B cell (primary cell): Measurements from ENCODE around the gene NBPF1. TPM values are rescaled to one million over a fixed set of nuclear protein-coding genes. Genes with fewer than 3 reads are reported as not detected.
"Not testable (repeated sequence)": the region's sequence is repeated elsewhere in the genome, so short reads cannot be mapped to it uniquely, and the experiment has no call there.

Source experiments
- ATAC-seq: fragments of 200-7000 bp; cut with Tn5 transposase; one replicate; pipeline ENCODE4 v1.10.0; 2021; ENCODE audit warnings: low read depth, mild to moderate bottlenecking, moderate number of reproducible peaks, moderate library complexity
- CTCF ChIA-PET: fragments of 350-600 bp; sonication (Branson Sonifier 250); formaldehyde crosslinking; loops from one replicate; lab custom pipeline; 2021; ENCODE audit warnings: antibody characterized with exemption, inconsistent platforms; lab: Charles Lee
- POLR2A ChIA-PET: fragments of 350-600 bp; sonication (Branson Sonifier 250); formaldehyde crosslinking; loops from one replicate; lab custom pipeline; 2021; ENCODE audit warnings: antibody characterized with exemption; lab: Charles Lee
- DNase-seq: peaks from one replicate; pipeline ENCODE4 v3.0.0; 2013
- H2AFZ ChIP-seq: 2 replicates; pipeline ENCODE4 v1.6.1; 2012; ENCODE audit warnings: mild to moderate bottlenecking, low read depth, low read length; ENCODE audit not compliant: insufficient read depth, poor library complexity, severe bottlenecking
- H3K27ac ChIP-seq, 2 donors: 1 replicate in 1 of 2; 2 replicates in 1 of 2; pipeline ENCODE4 v1.5.1; 2012 to 2013; ENCODE audit warnings: low read length in 2 of 2, mild to moderate bottlenecking in 2 of 2, moderate library complexity in 1 of 2
- H3K27me3 ChIP-seq, 4 experiments: fragments of 200-600 bp in 1 of 4; sonication (generic) in 1 of 4; replicated peaks in 1 of 4; 1 replicate in 2 of 4; 2 replicates in 2 of 4; pipeline versions ENCODE4 v1.6.1 to v1.7.0; 2013 to 2016; ENCODE audit warnings: low read length in 3 of 4, mild to moderate bottlenecking in 2 of 4, mixed read lengths in 1 of 4, moderate library complexity in 1 of 4; ENCODE audit not compliant: insufficient read depth in 4 of 4, control insufficient read depth in 3 of 4; ENCODE audit errors: control extremely low read depth in 1 of 4
- H3K36me3 ChIP-seq, 2 experiments: replicated peaks in 1 of 2; 1 replicate in 1 of 2; 2 replicates in 1 of 2; pipeline versions ENCODE4 v1.6.1 to v1.7.1; 2013; ENCODE audit warnings: low read length in 1 of 2; ENCODE audit not compliant: insufficient read depth in 2 of 2, control insufficient read depth in 1 of 2; ENCODE audit errors: control extremely low read depth in 1 of 2, extremely low read depth in 1 of 2
- H3K4me1 ChIP-seq, 2 donors: fragments of 200-600 bp in 1 of 2; sonication (generic) in 1 of 2; 1 replicate in 1 of 2; 2 replicates in 1 of 2; pipeline versions ENCODE4 v1.5.1 to v1.6.1; 2013 to 2017; ENCODE audit warnings: low read length in 2 of 2; ENCODE audit not compliant: control insufficient read depth in 2 of 2, insufficient read depth in 2 of 2
- H3K4me2 ChIP-seq: replicated peaks from 2 replicates; pipeline ENCODE3; 2012; ENCODE audit warnings: mild to moderate bottlenecking, low read depth, low read length; ENCODE audit not compliant: poor library complexity, severe bottlenecking
- H3K4me3 ChIP-seq, 5 experiments: fragments of 200-600 bp in 1 of 5; sonication (generic) in 1 of 5; 1 replicate in 3 of 5; 2 replicates in 2 of 5; pipeline versions ENCODE4 v1.5.1 to v1.7.0; 2011 to 2016; ENCODE audit warnings: low read length in 4 of 5, mild to moderate bottlenecking in 4 of 5, low read depth in 2 of 5, control low read depth in 1 of 5, moderate library complexity in 1 of 5; ENCODE audit not compliant: insufficient read depth in 1 of 5; ENCODE audit errors: control extremely low read depth in 1 of 5, extremely low read depth in 1 of 5
- H3K79me2 ChIP-seq: fragments of 200-600 bp; sonication (generic); one replicate; pipeline ENCODE4 v1.6.0; 2016; ENCODE audit warnings: low read length; ENCODE audit not compliant: control insufficient read depth, insufficient read depth
- H3K9ac ChIP-seq: fragments of 200-600 bp; sonication (generic); 2 replicates; pipeline ENCODE4 v1.6.1; 2017; ENCODE audit warnings: mild to moderate bottlenecking, low read length, moderate library complexity
- H3K9me3 ChIP-seq, 3 donors: one replicate each; pipeline versions ENCODE4 v1.6.1 to v1.7.1; 2013; ENCODE audit warnings: low read length in 2 of 3; ENCODE audit not compliant: control insufficient read depth in 2 of 3, insufficient read depth in 1 of 3; ENCODE audit errors: control extremely low read depth in 1 of 3
- H4K20me1 ChIP-seq: 2 replicates; pipeline ENCODE4 v1.6.0; 2012; ENCODE audit warnings: mild to moderate bottlenecking, low read length; ENCODE audit not compliant: insufficient read depth, control insufficient read depth, poor library complexity, severe bottlenecking
- H3K27ac Mint-ChIP-seq: one replicate; pipeline ENCODE4 v1.8.0; 2021; ENCODE audit warnings: mixed read lengths
- H3K27me3 Mint-ChIP-seq: one replicate; pipeline ENCODE4 v1.8.0; 2021; ENCODE audit warnings: mixed read lengths
- H3K4me1 Mint-ChIP-seq: one replicate; pipeline ENCODE4 v1.8.0; 2021; ENCODE audit warnings: mixed read lengths
- H3K4me3 Mint-ChIP-seq: one replicate; pipeline ENCODE4 v1.8.0; 2021; ENCODE audit warnings: mixed read lengths
- H3K9me3 Mint-ChIP-seq: one replicate; pipeline ENCODE4 v1.8.0; 2022; ENCODE audit warnings: mixed read lengths; ENCODE audit not compliant: insufficient read depth
- EZH2 ChIP-seq: IDR thresholded peaks from 2 replicates; pipeline ENCODE4 v1.6.1; 2012; ENCODE audit warnings: borderline replicate concordance, low read depth, mild to moderate bottlenecking, moderate library complexity, low read length; ENCODE audit not compliant: insufficient read depth, poor library complexity, severe bottlenecking
- WGBS: methylation state at CpG from one replicate; pipeline ENCODE4 v1.1.5; 2013; ENCODE audit warnings: missing lambda C conversion rate; ENCODE audit not compliant: insufficient coverage; 5-methylcytosine and 5-hydroxymethylcytosine counted together
- intact Hi-C: fragments of 100-400 bp; cut with micrococcal nuclease; formaldehyde crosslinking; loops from one replicate; pipeline ENCODE4 v1.10.0; 2022
- polyA minus RNA-seq: library from RNA; depleted of rRNA, polyadenylated mRNA; stranded (reverse); fragments of >200 nt; gene quantifications from 2 replicates; pipeline ENCODE4 v1.2.3, GENCODE V29; 2012
- polyA plus RNA-seq: library from polyadenylated mRNA; depleted of rRNA; stranded (reverse); fragments of >200 nt; gene quantifications from 2 replicates; pipeline ENCODE4 v1.2.3, GENCODE V29; 2012
- total RNA-seq, 2 donors: library from RNA; stranded (reverse); fragments of 120-200 nt in 1 of 2; gene quantifications; 1 replicate in 1 of 2; 2 replicates in 1 of 2; pipeline versions ENCODE4 v1.2.3 to v1.2.4, GENCODE V29; 2013 to 2022

Gene NBPF1
- total RNA-seq (64.1 and 66.3 TPM in 2 replicates), polyA plus RNA-seq (10.1 and 19.1 TPM in 2 replicates), polyA minus RNA-seq (25.6 and 60.4 TPM in 2 replicates)
- total RNA-seq (2013), result 27.9 TPM

DNA sequence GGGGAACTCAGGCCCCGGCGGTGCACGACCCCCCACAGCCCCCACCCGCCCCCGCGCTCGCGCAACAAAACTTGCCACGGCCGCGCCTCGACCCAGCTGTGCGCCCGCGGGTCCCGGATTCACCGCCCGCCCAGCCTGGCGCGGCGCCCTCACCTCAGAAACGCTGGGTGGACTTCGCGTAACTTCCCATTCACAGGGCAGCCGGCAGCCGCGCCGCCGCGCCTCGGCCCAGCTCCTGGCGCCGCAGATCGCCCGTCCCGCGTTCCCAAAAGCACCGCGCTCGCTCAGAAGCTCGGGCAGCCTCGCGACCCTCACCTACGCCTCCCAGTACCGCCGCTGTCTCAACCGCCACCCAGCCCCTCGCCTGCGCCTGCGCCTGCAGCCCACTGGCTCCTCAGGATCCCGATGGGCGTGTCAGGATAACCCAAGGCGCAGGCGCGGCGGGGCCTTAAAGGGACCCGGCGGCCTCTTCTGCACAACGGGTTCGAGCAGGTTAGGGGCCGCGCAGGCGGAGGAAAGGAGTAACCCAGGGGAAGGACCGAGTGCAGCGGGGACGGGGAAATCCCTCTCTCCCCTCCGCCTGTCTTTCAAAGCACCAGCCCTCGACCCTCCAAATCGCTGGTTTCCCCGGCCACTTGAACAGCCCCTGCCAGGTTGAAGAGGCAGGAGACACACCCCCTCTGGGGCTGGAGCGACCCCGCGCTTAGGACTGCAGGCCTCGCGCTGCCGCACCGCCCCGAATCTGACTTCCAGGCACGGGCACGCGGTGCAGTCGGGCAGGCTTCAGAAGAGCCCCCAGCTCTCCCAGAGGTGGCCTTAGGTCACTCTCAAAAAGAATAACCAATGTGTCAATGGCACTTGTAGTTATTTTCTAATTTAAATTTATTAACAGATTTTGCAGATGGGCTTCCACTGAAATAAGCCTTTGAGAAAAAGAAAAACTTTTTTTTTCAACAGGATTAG, at the start of gene NBPF1:
Gene NBPF1, minus strand, starts transcription at position 380 of the 963 bp plus-strand sequence.
- intact Hi-C loops, result loop anchor here (1.0 to 5.0 kb wide), 2 partner anchors 338 to 536 kb away; no protein-coding TSS in a partner anchor
- peak; percentile 95 for ATAC-seq
- Histone ChIP-seq H4K20me1 (peaks cover 9% of the 10 kb centered on the region), H3K4me3 (peak within 1 kb of the TSS; percentile 65 to 82 (median 67)), H3K9ac (peak within 1 kb of the TSS; percentile 79), H3K36me3 (peaks cover 3 to 10% of the 10 kb centered on the region in 2 experiments), H3K9me3 (no peaks in the 10 kb centered on the region), H3K4me2 (peak within 1 kb of the TSS; percentile 84), H3K27ac (peak within 1 kb of the TSS; percentile 16 to 57), H3K27me3 (peaks cover 0 to 8% (median 5%) of the 10 kb centered on the region in 4 experiments), H2AFZ (peak within 1 kb of the TSS; percentile 99), H3K4me1 (peaks cover 21% of the 10 kb centered on the region in 2 donors), H3K79me2 (no peaks in the 10 kb centered on the region)
- CTCF ChIA-PET, result interaction anchor here (0.5 to 7.3 kb wide), 7 partner anchors 8 to 435 kb away, joined by 3 to 39 read pairs (median 4); partner anchors contain the start of gene NECAP2
- whole genome bisulfite sequencing, result under 1% methylated on average over 82 of the region's 82 CpGs
- Mint-ChIP-seq H3K27me3 (no peaks in the 10 kb centered on the region), H3K4me1 (no peaks in the 10 kb centered on the region), H3K9me3 (no peaks in the 10 kb centered on the region), H3K27ac (no peak within 1 kb of the TSS), H3K4me3 (no peak within 1 kb of the TSS)
- peak; percentile 94 for DNase-seq
- no peak for TF ChIP-seq EZH2
- POLR2A ChIA-PET, result interaction anchor here (0.6 to 2.6 kb wide), 9 partner anchors 9 to 766 kb away, joined by 3 to 11 read pairs (median 5); partner anchors contain the start of genes RNU1-1 and SZRD1

DNA sequence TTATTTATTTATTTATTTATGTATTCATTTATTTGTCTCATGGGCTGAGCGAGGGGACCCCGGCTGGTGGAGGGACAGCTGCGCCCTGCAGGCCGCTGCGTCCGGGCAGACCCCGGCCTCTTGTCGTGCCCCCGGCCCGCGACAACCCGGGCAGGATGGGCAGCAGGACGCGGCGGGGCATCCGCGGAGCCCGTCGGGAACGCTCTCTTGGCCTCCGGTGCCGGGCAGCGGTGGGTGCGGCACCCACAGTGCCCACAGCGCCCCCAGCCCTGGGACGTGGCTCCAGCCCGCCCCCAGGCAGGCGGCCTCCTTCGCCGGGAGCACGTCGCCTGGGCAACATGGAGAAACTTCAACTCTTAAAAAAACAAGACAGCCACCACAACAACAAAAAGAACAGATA, 44.9 kb upstream of the NBPF1 start:
- no CpG with 5 or more reads among the region's 32 CpGs for WGBS
- H3K27ac Mint-ChIP-seq, H3K27me3 Mint-ChIP-seq, H2AFZ ChIP-seq, ATAC-seq, DNase-seq, H3K4me3 Mint-ChIP-seq, H3K79me2 ChIP-seq, H3K27ac ChIP-seq, H4K20me1 ChIP-seq, H3K9ac ChIP-seq, H3K27me3 ChIP-seq, H3K4me1 ChIP-seq, H3K4me3 ChIP-seq, CTCF ChIA-PET, intact Hi-C loops, POLR2A ChIA-PET, H3K4me1 Mint-ChIP-seq, H3K9me3 Mint-ChIP-seq, H3K9me3 ChIP-seq, H3K36me3 ChIP-seq, H3K4me2 ChIP-seq: not testable (repeated sequence)

GRCh38 chr1:16656981-16657683, 43.8 kb upstream of the NBPF1 start:
- H3K9me3 Mint-ChIP-seq, H4K20me1 ChIP-seq, H3K27ac ChIP-seq, POLR2A ChIA-PET, ATAC-seq, H3K4me1 Mint-ChIP-seq, H3K4me1 ChIP-seq, H2AFZ ChIP-seq, H3K9ac ChIP-seq, DNase-seq, H3K4me3 Mint-ChIP-seq, H3K9me3 ChIP-seq, H3K79me2 ChIP-seq, intact Hi-C loops, H3K4me2 ChIP-seq, H3K4me3 ChIP-seq, H3K27ac Mint-ChIP-seq, H3K27me3 ChIP-seq, H3K36me3 ChIP-seq, H3K27me3 Mint-ChIP-seq, CTCF ChIA-PET: not testable (repeated sequence)
- WGBS, result no CpG with 5 or more reads among the region's 14 CpGs
